Stimulated activated CD4-positive, alpha-beta T cell treated with anti-CD3 and anti-CD28 coated beads, Interleukin-4, amount 100 ng/mL, for 24 hours (primary cell): ENCODE measurements around the gene WASL.
"Not testable (repeated sequence)": the region's sequence is repeated elsewhere in the genome, so short reads cannot be mapped to it uniquely, and the experiment has no call there.

Experiments
- DNase-seq: peaks from one replicate; pipeline ENCODE4 v3.0.0-alpha.2; 2020

The WASL gene

DNA sequence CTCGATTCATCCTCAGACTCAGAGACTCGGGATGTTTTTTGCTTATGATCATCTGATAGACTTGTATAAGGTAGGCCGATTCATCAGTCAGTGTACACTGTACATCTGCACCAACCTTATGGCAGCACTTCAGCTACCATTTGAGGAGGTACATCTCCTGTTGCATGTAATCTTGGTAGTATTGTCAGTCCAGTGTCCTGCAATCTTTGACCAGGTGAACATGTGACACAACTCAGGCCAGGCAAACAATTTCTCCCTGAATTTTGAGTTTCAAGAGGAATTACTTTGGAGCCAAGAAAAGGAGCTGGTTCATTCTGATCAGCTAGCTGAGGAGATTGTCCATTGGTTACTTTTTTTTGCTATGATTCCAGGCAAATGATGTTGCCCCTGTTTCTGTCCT is 19.7 kb upstream of the WASL start:
- no peak for DNase-seq

DNA sequence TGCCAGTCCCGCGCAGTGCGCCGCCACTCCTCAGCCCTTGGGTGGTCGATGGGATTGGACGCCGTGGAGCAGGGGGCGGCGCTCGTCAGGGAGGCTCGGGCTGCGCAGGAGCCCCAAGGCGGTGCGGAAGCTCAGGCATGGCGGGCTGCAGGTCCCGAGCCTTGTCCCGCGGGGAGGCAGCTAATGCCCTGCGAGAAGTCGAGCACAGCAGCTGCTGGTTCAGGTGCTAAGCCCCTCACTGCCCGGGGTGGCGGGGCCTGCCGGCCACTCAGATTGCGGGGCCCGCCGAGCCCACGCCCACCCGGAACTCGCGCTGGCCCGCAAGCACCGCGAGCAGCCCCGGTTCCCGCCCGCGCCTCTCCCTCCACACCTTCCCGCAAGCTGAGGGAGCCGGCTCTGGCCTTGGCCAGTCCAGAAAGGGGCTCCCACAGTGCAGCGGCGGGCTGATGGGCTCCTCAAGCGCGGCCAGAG is 14.4 kb upstream of the WASL start:
- no peak for DNase-seq

DNA sequence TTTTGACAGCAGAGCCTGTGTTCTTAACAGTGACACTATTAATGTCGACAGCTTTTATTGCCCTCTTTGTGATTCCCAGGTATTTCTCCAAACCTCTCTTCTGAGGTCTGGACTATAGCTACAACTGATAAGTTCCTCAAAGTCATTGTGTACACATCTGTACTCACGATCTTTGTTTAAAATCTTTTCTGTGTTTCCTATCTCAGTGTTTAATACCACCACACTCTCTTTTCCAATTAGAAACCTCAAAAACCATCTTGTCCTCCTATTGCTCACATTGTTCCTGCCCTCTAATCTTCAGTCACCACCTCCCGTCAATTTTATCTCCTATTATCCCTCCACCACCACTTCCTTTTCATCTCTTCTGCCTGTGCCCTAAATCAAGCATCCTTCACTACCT is 12.9 kb upstream of the WASL start:
- DNase-seq: no peak

DNA sequence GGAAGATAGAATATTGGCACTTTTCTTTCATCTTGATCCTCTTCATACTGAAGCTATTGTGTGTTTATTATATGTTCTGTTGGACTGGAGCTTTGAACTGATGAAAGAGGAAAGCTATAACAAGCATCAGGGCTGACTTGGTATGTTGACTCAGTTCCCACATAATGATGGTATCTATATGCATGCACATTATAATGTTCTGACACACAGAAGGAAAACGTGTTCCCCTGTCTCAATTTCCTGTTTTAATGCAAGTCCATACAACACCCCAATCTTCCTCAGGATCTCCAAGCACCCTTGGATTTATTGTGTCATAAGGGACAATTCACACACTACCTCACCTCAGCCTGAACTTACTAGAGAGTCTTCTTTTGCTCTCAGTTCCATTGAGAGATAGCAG is 8.3 kb upstream of the WASL start:
- no peak for DNase-seq

DNA sequence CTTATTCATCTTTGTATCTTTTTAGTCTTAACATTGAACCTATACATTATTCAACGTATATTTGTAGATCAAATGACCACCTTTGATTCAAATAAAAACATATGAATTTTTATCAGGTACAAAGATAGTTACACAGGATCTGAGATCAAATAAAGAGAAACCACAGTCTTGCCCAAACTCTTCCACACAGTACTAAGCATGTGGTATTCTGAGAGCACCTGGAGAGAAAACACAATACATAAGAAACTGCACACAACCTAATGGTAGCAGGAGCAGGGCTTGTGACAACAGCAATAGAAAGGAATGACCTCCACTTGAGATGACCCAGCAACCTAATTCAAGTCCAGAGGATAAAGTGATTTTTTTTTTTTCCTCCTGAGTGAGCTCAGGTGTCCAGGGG is 6.5 kb upstream of the WASL start:
- no peak for DNase-seq

DNA sequence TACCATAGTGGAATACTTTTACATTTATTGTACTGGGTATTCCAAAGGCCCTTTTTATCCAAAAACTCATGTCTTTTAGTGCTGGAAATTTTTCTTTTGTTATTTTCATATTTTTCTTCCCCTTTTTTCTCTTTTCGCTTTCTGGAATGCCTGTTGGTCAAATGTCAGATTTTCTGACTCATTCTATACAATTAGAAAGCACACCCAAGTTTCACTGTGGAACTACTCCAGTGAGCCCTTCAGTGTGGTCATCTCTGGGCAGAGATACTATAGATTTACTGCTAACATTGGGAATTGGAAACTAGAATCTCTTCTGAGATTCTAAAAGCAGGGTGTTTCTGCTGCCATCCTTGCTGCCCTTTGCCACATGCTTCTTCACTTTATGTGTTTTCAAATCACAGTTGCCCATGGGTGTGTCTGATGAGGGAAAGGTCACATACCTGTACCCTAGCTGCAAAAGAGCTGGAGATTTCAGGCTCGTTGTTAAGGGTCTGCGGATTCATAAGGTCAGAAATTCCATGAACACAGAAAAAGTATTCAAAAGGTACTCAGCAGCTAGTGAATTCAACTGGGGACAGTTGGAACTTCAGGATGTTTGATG is 5.6 kb upstream of the WASL start:
- no peak for DNase-seq

DNA sequence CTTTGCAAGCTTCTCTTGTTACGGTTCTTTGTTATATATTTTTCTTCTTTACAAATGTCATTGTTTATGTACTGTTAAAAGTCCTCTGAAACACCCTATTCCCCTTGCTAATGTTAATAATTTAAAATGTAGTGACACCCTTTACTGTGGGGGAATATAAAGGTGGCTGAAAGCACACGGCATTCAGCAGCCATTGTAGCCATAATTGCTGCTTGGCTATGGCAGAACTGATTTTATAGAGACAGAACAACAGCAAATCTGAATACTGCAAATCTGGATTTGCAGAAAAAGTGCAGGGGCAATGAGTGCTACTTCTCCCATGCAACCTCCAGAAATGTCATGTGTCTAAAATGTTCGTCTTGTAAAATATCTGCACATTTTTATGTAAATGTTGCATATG is 3.7 kb upstream of the WASL start:
- DNase-seq: no peak

DNA sequence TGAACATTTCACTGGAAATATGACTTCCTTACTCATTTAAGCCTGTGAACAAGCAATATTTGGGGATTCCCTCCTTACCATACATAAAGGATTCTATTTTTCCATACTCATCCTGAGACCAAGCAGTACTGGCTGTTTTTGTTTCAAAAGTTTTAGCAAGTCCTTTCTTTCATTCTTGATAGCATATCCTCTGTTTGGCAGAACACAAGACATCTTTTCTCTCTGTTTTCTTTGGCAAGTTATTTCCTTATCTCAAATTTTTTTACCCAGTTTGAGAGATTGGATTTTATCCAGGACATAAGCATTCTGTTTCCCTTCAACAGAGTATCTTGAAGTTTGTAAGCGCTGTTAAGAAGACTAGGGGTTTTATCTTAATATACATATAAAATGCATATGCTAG is 3.0 kb upstream of the WASL start:
- no peak for DNase-seq

DNA sequence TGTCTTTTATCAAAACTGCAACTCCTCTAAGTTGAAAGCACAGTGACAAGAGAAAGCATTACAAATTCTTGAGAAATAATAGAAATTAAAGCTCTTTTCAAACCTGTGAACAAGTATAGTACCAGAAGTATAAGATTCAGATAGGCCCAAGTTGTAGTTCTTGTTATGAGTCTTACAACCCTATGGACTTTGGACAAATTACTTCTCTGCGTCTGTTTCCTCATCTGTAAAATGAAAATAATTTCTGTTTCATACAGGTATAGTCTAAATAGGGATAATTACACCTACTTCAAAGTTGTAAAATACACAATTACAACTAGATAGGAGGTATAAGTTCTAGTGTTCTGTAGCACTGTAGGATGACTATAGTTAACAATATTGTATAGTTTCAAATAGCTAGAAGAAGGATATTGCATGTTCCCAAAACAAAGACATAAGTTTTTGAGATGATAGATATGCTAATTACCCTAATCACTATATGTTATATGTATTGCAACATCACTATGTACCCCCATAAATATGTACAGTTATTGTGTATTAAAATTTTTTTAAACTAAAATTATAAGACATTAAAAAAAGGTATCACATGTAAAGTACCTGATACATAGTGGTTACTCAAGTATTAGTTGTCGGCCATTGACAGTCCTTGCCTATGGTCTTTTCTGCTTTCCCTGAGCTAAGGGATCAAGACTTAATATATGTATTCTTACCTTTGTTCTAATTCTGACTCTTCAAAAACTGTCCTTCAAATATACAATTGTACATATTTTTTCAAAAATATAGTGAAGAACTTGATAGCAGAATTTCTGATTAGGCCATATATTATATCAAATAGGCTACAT is 1.8 kb upstream of the WASL start:
- no peak for DNase-seq

DNA sequence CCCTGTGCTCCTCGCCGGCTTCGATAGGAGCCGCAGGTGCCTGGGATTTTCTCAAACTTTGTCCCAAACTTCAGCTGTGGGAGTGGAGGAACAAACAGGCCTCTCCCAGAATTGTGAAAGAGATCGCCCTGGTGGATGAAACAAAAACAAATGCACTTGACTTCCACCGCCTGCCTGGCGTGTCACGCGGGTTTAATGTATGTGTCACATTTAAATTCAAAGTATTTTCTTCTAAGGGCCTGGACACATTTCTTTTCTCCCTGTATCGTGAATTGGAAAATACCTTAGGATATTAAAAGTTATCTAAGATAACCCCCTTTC is 694 bp upstream of the WASL start:
- DNase-seq: peak; percentile 39

DNA sequence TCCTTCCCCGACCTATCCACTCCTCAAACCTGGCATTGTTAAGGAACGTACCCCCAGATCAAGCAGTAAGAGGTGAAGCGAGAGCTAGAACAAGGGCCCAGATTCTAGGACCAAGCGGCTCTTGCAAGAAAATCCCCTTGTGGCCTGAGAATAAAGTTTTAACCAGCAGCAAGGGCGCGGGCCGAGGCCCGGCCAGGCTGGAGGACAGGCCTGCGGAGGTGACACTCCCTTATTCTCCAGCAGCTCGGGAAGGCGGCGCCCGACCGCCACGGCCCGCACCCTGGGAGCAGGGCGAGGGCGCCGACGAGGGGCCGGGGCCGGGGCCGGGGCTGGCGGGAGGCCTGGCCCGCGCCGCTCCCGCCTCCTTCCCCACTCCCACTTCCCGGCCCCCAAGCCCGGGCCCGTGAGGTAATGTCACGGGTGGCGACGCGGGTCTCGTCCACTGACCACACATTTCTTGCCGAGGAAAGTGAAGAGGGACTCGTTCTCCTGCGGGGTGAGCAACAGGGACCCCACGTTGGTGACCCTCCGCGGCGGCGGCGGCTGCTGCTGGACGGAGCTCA is 551 bp downstream of the WASL start:
- DNase-seq: peak; percentile 23

DNA sequence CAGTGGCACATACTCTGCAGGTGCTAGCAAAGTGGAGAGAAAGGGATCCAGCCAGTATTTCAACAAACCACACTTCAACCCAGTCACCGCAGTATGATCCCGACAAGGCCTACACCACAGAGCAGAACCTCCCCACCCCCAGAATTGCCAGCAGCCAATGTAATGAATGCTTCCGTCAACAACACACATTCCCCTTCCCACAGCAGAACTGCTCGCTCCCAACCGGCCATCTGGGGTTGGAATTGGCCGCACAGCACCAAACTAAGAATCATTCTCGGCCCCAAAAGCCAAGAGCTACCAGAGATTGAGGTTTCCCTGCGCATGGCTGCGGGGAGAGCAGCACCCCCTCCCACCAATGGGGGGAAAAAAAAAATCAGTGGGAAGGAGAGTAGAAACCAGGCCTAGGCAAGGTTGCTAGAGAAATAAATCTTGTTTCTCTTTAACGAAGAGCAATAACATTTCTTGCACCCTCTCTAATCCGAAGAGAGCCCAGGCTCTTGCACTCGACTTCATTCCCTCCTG is 1.1 kb downstream of the WASL start:
- peak; percentile 24 for DNase-seq

DNA sequence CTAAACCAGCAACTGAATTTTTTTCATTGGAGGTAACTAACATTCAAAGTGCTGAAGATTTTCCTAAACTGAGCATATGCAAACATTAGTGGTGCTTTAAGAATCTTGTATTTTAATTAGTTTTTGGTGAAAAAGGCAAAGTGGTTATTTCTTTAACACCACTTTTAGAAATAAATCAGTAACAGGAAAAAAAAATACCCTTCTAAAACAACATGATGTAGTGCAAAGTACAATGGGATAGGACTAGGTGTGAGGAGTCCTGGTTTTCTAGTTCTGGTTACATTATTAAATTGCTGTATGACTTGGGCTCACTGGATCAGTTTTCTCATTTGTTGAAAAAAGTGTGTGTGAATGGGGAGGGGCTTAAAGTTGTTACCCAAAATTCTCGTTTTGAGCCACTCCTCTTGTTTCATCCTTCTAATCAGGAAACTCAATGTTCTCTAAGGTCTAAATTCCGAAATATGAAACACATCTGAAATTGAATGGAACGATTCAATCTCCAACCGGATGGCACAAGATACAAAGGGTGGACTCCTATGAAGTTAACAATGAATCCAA is 1.8 kb downstream of the WASL start:
- no peak for DNase-seq

DNA sequence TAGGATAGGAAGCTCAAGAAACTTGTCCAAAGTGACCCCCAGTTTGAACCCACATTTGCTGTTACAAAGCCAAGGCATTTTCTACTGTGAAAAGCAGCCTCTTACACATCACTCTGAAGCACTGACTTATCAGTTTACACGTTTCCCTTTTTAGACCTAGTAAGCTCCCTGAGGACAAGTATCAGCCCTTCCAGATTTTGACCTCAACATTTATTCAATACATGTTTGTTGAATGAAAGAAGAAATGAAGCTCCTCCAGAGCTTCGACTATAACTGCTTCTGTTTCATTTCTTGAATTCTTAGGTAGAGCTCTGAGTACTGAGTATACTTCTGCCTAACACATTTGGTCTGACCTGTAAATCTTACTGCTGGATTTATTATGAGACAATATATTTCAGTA is 2.7 kb downstream of the WASL start:
- no peak for DNase-seq

DNA sequence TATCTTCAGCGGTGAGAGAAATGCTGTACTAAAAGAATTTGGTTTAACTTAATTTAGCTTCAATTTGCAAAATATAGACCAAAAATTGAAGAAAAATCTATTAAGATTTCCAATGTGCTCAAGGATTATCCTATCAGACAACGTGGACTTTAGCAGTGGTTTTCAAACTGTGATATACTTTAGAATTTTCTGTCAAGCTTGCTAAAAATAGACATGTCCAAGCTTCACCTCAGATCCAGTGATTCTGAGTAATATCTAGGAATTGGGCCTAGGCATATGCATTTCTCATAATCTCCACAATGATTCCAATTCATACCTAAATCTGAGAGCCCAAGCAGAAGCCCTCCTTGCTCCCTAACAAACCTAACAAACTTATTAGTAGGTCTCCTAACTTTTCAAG is 3.4 kb downstream of the WASL start:
- no peak for DNase-seq

DNA sequence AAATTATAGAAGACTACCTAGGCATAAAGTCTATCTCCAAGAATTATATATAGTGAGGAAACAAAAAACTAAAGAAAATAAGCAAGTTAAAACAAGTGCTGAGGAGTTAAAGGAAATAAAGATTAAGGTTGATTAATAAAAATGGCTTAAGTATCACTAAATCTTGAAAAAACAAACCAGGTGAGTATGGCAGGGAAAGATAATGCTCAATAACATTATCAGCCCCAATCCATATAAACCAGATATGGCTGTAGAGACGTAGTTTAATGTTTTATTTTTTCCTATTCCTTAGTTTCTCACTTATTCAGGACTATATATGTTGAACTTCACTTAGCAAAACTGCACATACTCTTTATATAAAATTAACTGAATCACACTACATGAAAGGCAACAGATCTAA is 4.4 kb downstream of the WASL start:
- DNase-seq: no peak

DNA sequence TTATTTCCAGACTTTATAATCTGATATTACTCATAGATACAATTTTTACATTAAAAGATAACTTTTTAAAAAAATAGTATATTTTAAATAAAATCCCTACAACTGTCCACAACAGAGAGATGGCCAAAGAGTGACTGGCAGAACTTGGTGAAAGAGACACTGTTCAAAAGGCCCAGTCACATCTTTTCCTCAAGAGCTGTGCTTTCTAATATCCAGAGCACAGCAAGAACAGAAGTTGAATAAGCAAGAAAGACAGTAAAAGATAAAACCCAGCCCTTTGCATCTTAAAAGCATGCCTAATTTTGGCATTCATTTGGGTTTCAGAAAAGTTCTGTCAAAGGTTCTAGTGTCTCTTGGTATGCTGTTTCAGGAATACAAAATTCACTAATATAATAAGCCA is 6.9 kb downstream of the WASL start:
- DNase-seq: no peak

DNA sequence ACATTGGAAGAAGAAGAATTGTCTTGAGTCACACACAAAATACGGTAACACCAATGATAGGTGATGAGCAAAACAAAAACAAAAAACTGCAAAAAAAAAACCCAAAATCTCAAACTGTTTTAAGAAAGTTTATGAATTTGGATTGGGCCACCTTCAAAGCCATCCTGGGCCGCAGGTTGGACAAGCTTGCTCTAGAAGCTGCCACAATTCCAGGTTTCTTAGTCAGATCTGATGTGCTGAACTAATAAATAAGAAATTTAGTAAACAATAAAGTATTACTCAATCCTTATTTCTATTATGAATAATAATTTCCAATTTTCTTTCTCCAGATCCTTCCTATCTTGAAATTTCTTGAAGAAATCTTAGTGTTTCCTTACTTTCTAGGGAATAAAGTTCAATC is 10.0 kb downstream of the WASL start:
- no peak for DNase-seq

DNA sequence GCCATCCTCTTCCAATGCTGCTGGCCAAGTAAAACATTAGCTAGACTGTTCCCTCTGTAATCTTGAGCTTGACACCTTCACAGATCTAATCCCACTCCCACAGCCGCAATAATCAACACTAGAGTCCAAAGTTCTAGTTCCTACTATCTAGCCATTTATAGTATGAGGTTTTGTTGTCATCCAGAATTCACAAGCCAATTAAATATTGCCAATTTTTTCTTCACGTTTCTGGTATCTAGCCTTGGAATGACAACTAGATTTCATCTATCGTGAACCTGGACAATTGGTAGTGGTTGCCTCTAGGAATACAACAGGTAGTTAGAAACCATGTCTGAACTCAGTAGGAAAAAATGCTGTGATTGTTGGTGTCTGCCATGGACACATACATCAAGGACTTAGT is 10.4 kb downstream of the WASL start:
- DNase-seq: no peak

DNA sequence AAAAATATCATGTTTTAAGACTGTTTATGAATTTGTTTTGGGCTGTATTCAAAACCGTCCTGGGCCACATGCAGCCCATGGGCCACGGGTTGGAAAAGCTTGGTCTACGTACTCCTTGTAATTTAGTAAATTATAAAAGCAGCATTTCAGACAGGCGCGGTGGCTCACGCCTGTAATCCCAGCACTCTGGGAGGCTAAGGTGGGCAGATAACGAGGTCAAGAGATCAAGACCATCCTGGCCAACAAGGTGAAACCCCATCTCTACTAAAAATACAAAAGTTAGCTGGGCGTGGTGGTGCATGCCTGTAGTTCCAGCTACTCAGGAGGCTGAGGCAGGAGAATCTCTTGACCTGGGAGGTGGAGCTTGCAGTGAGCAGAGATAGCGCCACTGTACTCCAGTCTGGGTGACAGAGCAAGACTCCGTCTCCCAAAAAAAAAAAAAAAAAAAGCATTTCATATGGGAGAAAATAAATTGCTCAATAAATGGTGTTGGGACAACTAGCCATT is 11.6 kb downstream of the WASL start:
- DNase-seq: not testable (repeated sequence)

DNA sequence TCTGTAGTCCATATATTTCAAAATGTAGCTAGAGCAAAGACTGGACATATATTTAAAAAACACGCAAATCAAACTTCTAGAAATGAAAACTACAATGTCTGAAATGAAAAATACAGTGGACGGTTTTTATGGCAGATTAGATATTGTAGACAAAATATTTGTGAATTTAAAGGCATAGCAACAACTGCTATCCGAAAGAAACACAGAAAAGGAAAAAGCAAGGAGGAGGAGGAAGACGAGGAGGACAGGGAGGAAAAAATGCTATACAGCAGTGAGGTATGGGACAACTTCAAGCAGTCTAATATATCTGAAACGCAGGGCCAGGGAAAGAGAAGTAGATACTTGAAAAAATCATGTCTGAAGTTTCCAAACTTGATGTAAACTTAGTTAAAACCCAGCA is 13.3 kb downstream of the WASL start:
- DNase-seq: no peak

DNA sequence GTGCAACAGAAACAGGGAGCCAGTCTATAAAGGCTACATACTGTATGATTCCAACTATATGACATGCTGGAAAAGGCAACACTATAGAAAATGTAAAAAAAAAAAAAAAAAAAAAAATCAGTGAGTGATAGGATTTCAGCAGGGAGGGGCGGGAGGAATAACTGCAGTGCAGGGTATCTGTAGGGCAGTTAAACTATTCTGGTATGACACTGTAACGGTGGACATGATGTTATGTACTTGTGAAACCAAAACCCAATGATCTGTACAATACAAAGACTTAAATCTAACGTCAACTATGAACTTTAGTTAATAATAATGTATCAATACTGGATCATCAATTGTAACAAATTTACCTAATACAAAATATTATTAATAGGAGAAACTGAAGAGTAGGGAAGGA is 14.3 kb downstream of the WASL start:
- DNase-seq: no peak

DNA sequence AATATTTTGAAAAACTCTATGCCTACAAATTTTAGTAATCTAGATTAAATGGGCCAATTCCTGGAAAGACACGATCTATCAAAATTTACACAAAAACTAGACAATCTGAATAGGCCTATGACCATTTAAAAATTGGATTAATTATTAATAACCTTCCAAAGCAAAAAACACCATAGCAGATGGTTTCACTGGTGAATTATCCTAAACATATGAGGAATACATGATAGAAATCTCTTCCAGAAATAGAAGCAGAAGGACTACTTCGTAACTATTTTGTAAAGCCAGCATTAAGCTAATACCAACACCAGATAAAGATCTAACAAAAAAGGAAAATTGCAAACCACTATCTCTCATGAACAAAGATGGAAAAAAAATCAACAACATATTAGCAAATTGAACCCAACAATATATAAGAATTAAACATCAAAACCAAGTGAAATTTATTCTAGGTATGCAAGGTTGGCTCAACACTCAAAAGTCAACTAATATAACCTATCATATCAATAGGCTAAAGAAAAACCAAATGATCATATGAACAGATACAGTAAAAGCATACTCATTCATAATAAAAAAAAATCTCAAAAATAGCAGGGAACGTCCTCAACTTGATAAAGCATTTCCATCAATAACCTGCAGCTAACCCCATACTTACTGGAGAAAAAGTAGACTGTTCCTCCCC is 16.3 kb downstream of the WASL start:
- DNase-seq: no peak
